HUES64 (cell line): ENCODE data around the gene PLCG2.
"Not testable (repeated sequence)": the region's sequence is repeated elsewhere in the genome, so short reads cannot be mapped to it uniquely, and the experiment has no call there.

ENCODE experiments used
- H3K27ac ChIP-seq: 2 replicates; pipeline ENCODE4 v1.7.0; 2013; ENCODE audit warnings: low read depth, low read length, inconsistent platforms
- H3K27me3 ChIP-seq: 2 replicates; pipeline ENCODE4 v1.6.1; 2013; ENCODE audit warnings: mild to moderate bottlenecking, low read length; ENCODE audit not compliant: insufficient read depth
- H3K36me3 ChIP-seq: 2 replicates; pipeline ENCODE4 v1.6.1; 2013; ENCODE audit warnings: mild to moderate bottlenecking, low read length; ENCODE audit not compliant: insufficient read depth
- H3K4me1 ChIP-seq: 2 replicates; pipeline ENCODE4 v1.6.1; 2013; ENCODE audit warnings: mild to moderate bottlenecking, low read length, moderate library complexity; ENCODE audit not compliant: insufficient read depth
- H3K4me3 ChIP-seq: 2 replicates; pipeline ENCODE4 v1.5.1; 2013; ENCODE audit warnings: mild to moderate bottlenecking, low read length, moderate library complexity
- H3K9ac ChIP-seq: 2 replicates; pipeline ENCODE4 v1.6.1; 2013; ENCODE audit warnings: mild to moderate bottlenecking, low read depth, low read length
- H3K9me3 ChIP-seq: 2 replicates; pipeline ENCODE4 v1.6.1; 2013; ENCODE audit warnings: low read depth, low read length; ENCODE audit not compliant: insufficient read depth
- WGBS: fragments of 150-250, 120-280 bp; methylation state at CpG from one replicate; pipeline ENCODE4 v1.1.7; 2013; ENCODE audit warnings: missing lambda C conversion rate; 5-methylcytosine and 5-hydroxymethylcytosine counted together

The PLCG2 gene

GRCh38 chr16:81756615-81757356 lies 22.3 kb upstream of the PLCG2 start:
- no peak overlapping the region for H3K4me3 ChIP-seq
- 86% methylated on average over 9 of the region's 9 CpGs for WGBS
- H3K36me3 ChIP-seq, result no peaks in the 10 kb centered on the region
- no peaks in the 10 kb centered on the region for H3K4me1 ChIP-seq
- no peak overlapping the region for H3K9ac ChIP-seq
- no peaks in the 10 kb centered on the region for H3K9me3 ChIP-seq
- no peaks in the 10 kb centered on the region for H3K27me3 ChIP-seq
- no peak overlapping the region for H3K27ac ChIP-seq

GRCh38 chr16:81758376-81758775 lies 20.7 kb upstream of the PLCG2 start:
- H3K36me3 ChIP-seq, result no peaks in the 10 kb centered on the region
- H3K27me3 ChIP-seq, result no peaks in the 10 kb centered on the region
- no peak overlapping the region for H3K27ac ChIP-seq
- no peaks in the 10 kb centered on the region for H3K9me3 ChIP-seq
- 42% methylated on average over 2 of the region's 2 CpGs for WGBS
- no peaks in the 10 kb centered on the region for H3K4me1 ChIP-seq
- H3K4me3 ChIP-seq, result no peak overlapping the region
- H3K9ac ChIP-seq, result no peak overlapping the region

- not testable (repeated sequence) for H3K27me3 ChIP-seq, H3K9me3 ChIP-seq, H3K27ac ChIP-seq, H3K4me3 ChIP-seq, H3K36me3 ChIP-seq, H3K9ac ChIP-seq, H3K4me1 ChIP-seq
- WGBS, result 84% methylated on average over 4 of the region's 4 CpGs
These were observed 16.8 kb upstream of the PLCG2 start for GRCh38 chr16:81762322-81762721.

GRCh38 chr16:81765111-81765919 lies 13.8 kb upstream of the PLCG2 start:
- no peaks in the 10 kb centered on the region for H3K27me3 ChIP-seq
- no peaks in the 10 kb centered on the region for H3K9me3 ChIP-seq
- no peak overlapping the region for H3K27ac ChIP-seq
- no peaks in the 10 kb centered on the region for H3K4me1 ChIP-seq
- H3K9ac ChIP-seq, result no peak overlapping the region
- WGBS, result 94% methylated on average over 10 of the region's 11 CpGs
- H3K36me3 ChIP-seq, result no peaks in the 10 kb centered on the region
- H3K4me3 ChIP-seq, result no peak overlapping the region

GRCh38 chr16:81765969-81766368 lies 13.1 kb upstream of the PLCG2 start:
- Histone ChIP-seq H3K27ac (no peak overlapping the region), H3K36me3 (no peaks in the 10 kb centered on the region), H3K4me1 (no peaks in the 10 kb centered on the region), H3K9ac (no peak overlapping the region), H3K27me3 (no peaks in the 10 kb centered on the region), H3K9me3 (no peaks in the 10 kb centered on the region), H3K4me3 (no peak overlapping the region)

- H3K36me3 ChIP-seq, result no peaks in the 10 kb centered on the region
- no peak overlapping the region for H3K27ac ChIP-seq
- 93% methylated on average over 9 of the region's 9 CpGs for WGBS
- no peaks in the 10 kb centered on the region for H3K27me3 ChIP-seq
- H3K4me3 ChIP-seq, result no peak overlapping the region
- H3K4me1 ChIP-seq, result no peaks in the 10 kb centered on the region
- no peaks in the 10 kb centered on the region for H3K9me3 ChIP-seq
- H3K9ac ChIP-seq, result no peak overlapping the region
These were observed 11.0 kb upstream of the PLCG2 start for GRCh38 chr16:81767987-81768592.

- H3K9ac ChIP-seq, result no peak overlapping the region
- H3K27ac ChIP-seq, result no peak overlapping the region
- H3K36me3 ChIP-seq, result no peaks in the 10 kb centered on the region
- no peaks in the 10 kb centered on the region for H3K4me1 ChIP-seq
- H3K27me3 ChIP-seq, result peaks cover 2% of the 10 kb centered on the region; the same call in 1 of the 2 replicates
- H3K4me3 ChIP-seq, result no peak overlapping the region
- no peaks in the 10 kb centered on the region for H3K9me3 ChIP-seq
- 92% methylated on average over 5 of the region's 7 CpGs for WGBS
These were observed 9.1 kb upstream of the PLCG2 start for GRCh38 chr16:81770008-81770407.

GRCh38 chr16:81774348-81774747 lies 4.7 kb upstream of the PLCG2 start:
- WGBS, result 87% methylated on average over 7 of the region's 7 CpGs
- H3K27ac ChIP-seq, result no peak overlapping the region
- no peak overlapping the region for H3K9ac ChIP-seq
- no peaks in the 10 kb centered on the region for H3K9me3 ChIP-seq
- peaks cover 19% of the 10 kb centered on the region for H3K27me3 ChIP-seq
- no peaks in the 10 kb centered on the region for H3K36me3 ChIP-seq
- no peak overlapping the region for H3K4me3 ChIP-seq
- no peaks in the 10 kb centered on the region for H3K4me1 ChIP-seq

- Histone ChIP-seq H3K36me3 (no peaks in the 10 kb centered on the region), H3K27me3 (peaks cover 31% of the 10 kb centered on the region), H3K4me1 (no peaks in the 10 kb centered on the region), H3K9me3 (no peaks in the 10 kb centered on the region), H3K27ac (no peak overlapping the region), H3K9ac (no peak overlapping the region), H3K4me3 (no peak overlapping the region)
These were observed 3.5 kb upstream of the PLCG2 start for GRCh38 chr16:81775570-81775969.

- H3K36me3 ChIP-seq, result no peaks in the 10 kb centered on the region
- H3K4me3 ChIP-seq, result peak overlapping the region; percentile 70; the same call in 1 of the 2 replicates
- no peaks in the 10 kb centered on the region for H3K9me3 ChIP-seq
- no peak overlapping the region for H3K27ac ChIP-seq
- H3K9ac ChIP-seq, result no peak overlapping the region
- H3K4me1 ChIP-seq, result no peaks in the 10 kb centered on the region
- H3K27me3 ChIP-seq, result peaks cover 51% of the 10 kb centered on the region
- WGBS, result 78% methylated on average over 6 of the region's 6 CpGs
These were observed 860 bp upstream of the PLCG2 start for GRCh38 chr16:81778231-81778630.

GRCh38 chr16:81779536-81780320 lies 637 bp downstream of the PLCG2 start:
- Histone ChIP-seq H3K4me3 (peak overlapping the region; percentile 70), H3K27ac (no peak overlapping the region), H3K36me3 (no peaks in the 10 kb centered on the region), H3K4me1 (no peaks in the 10 kb centered on the region), H3K27me3 (peaks cover 51% of the 10 kb centered on the region), H3K9ac (peak overlapping the region; percentile 55; the same call in 1 of the 2 replicates), H3K9me3 (no peaks in the 10 kb centered on the region)
- 4% methylated on average over 58 of the region's 58 CpGs for WGBS
